Measurements from ENCODE around the gene KIFC3. TPM values are rescaled to one million over a fixed set of nuclear protein-coding genes. Genes with fewer than 3 reads are reported as not detected.

Gene KIFC3
- total and polyA plus RNA-seq, 2 of the 13 experiments (the other 11 are each of a cell fraction or from before 2014, with no cell fraction given) = 42.1 to 45.3 TPM

DNA sequence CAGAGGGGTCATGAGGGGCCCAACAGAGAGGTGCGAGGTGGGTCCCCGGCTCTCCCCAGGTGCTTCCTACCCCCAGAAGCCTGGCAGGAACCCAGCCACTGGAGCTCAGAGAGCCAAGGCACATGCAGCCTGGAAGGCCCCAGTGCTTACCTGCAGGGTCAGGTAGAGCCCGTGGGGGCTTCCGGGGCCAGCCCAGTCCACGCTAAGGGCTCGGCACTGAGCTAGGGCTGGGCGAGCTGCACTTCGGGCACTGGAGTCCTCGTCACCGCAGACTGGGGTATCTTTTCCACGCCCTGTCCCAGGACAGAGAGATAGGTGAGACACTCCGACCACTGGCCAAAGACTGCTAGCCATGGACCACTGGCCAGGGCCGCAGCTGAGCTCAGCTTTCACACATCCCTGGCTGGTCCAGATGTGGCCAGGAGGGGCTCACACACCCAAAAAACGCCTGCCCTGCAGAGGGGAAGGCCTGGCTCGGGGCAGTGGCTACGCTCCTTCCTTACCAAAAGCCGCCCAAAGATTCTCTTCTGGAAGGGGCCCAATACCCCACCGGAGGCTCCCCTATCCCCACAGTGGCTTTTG is 7.4 kb downstream of the KIFC3 start:
- H3K4me3 ChIP-seq (replicated peaks in 1 of 3; ENCODE audit: insufficient read depth in 1 of 3, low read depth in 2 of 3, low read length in 3 of 3) = no peak overlapping the region

More for the DNA sequence above, 7.4 kb downstream of the KIFC3 start:
- ChIA-PET POLR2A (interaction anchor here (1.0 to 12.4 kb wide), 5 partner anchors 8 to 68 kb away, joined by 3 to 141 read pairs (median 6); partner anchors contain the start of gene KIFC3), CTCF (ENCODE audit: low intra/inter-chr PET ratio, low total read pairs) (no interaction called here)
- ATAC-seq (no peak), FAIRE-seq (no peak), DNase-seq (ENCODE audit: low spot score) (no peak)
- intact Hi-C loops (cut with micrococcal nuclease; ENCODE audit: unreplicated experiment) = loop anchor here (5.0 kb wide), 2 partner anchors 47 to 207 kb away; partner anchors contain the start of genes USB1 and ZNF319
- no TSS peak for BruUV-seq (replicated peaks)
- peaks cover 23% of the 10 kb centered on the region for H3K79me2 ChIP-seq (ENCODE audit: insufficient read depth, low read length)
- peaks cover 62% of the 10 kb centered on the region for H3K4me1 ChIP-seq (ENCODE audit: insufficient read depth, low read length)
- no peaks in the 10 kb centered on the region for H3K9me3 ChIP-seq (ENCODE audit: low read length)
- in situ Hi-C loops (cut with HindIII; ENCODE audit: extremely low pct_ligation_motif_present, low pct_unique_long_range_greater_than_20kb) = no loop called here
- no peaks in the 10 kb centered on the region; the same call in 1 of the 2 replicates for H4K20me1 ChIP-seq (ENCODE audit: insufficient read depth, low read length)
- no peak overlapping the region for H3K27ac ChIP-seq (ENCODE audit: extremely low read length, insufficient read depth, low read length)
- no peak overlapping the region for H2AFZ ChIP-seq (ENCODE audit: low read length)
- H3K4me2 ChIP-seq (ENCODE audit: low read depth, low read length) = 0 out of 2 replicates have a peak overlapping the region, but pooled peaks have one; percentile 20
- H3K9ac ChIP-seq (ENCODE audit: insufficient read depth, low read depth, low read length) = no peak overlapping the region
- TF ChIP-seq, protein P1, sequence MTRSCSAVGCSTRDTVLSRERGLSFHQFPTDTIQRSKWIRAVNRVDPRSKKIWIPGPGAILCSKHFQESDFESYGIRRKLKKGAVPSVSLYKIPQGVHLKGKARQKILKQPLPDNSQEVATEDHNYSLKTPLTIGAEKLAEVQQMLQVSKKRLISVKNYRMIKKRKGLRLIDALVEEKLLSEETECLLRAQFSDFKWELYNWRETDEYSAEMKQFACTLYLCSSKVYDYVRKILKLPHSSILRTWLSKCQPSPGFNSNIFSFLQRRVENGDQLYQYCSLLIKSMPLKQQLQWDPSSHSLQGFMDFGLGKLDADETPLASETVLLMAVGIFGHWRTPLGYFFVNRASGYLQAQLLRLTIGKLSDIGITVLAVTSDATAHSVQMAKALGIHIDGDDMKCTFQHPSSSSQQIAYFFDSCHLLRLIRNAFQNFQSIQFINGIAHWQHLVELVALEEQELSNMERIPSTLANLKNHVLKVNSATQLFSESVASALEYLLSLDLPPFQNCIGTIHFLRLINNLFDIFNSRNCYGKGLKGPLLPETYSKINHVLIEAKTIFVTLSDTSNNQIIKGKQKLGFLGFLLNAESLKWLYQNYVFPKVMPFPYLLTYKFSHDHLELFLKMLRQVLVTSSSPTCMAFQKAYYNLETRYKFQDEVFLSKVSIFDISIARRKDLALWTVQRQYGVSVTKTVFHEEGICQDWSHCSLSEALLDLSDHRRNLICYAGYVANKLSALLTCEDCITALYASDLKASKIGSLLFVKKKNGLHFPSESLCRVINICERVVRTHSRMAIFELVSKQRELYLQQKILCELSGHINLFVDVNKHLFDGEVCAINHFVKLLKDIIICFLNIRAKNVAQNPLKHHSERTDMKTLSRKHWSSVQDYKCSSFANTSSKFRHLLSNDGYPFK (CRISPR knock-in tag; IDR thresholded peaks at IDR 0.05; ENCODE audit: borderline replicate concordance) = 0 out of 2 replicates have a peak, but pooled peaks have one; percentile 25
- TF ChIP-seq NFKB2 (CRISPR knock-in tag; IDR thresholded peaks at IDR 0.05; ENCODE audit: borderline replicate concordance) (0 out of 2 replicates have a peak, but pooled peaks have one; percentile 3), LCORL (IDR thresholded peaks at IDR 0.05) (no peak), LCORL (CRISPR knock-in tag; IDR thresholded peaks at IDR 0.05) (no peak), DNMT1 (CRISPR knock-in tag; IDR thresholded peaks at IDR 0.05) (no peak), ZNF768 (CRISPR knock-in tag; IDR thresholded peaks at IDR 0.05) (0 out of 2 replicates have a peak, but pooled peaks have one; percentile 1), AKAP8 (CRISPR knock-in tag; IDR thresholded peaks at IDR 0.05) (peak; percentile 44; the same call in 1 of the 2 replicates), NR2C2 (CRISPR knock-in tag; IDR thresholded peaks at IDR 0.05; ENCODE audit: borderline replicate concordance) (0 out of 2 replicates have a peak, but pooled peaks have one; percentile 26), NBN (conservative IDR thresholded peaks at IDR 0.05) (no peak), REL (CRISPR knock-in tag; conservative IDR thresholded peaks at IDR 0.05) (0 out of 2 replicates have a peak, but pooled peaks have one; percentile 34), ZNF292 (CRISPR knock-in tag; IDR thresholded peaks at IDR 0.05; ENCODE audit: borderline replicate concordance, low read depth) (0 out of 2 replicates have a peak, but pooled peaks have one; percentile 3), ZBTB7B (CRISPR knock-in tag; IDR thresholded peaks at IDR 0.05) (0 out of 2 replicates have a peak, but pooled peaks have one; percentile 5), EEA1 (CRISPR knock-in tag; IDR thresholded peaks at IDR 0.05; ENCODE audit: borderline replicate concordance) (0 out of 2 replicates have a peak, but pooled peaks have one; percentile 43)
- TF ChIP-seq, protein P2, sequence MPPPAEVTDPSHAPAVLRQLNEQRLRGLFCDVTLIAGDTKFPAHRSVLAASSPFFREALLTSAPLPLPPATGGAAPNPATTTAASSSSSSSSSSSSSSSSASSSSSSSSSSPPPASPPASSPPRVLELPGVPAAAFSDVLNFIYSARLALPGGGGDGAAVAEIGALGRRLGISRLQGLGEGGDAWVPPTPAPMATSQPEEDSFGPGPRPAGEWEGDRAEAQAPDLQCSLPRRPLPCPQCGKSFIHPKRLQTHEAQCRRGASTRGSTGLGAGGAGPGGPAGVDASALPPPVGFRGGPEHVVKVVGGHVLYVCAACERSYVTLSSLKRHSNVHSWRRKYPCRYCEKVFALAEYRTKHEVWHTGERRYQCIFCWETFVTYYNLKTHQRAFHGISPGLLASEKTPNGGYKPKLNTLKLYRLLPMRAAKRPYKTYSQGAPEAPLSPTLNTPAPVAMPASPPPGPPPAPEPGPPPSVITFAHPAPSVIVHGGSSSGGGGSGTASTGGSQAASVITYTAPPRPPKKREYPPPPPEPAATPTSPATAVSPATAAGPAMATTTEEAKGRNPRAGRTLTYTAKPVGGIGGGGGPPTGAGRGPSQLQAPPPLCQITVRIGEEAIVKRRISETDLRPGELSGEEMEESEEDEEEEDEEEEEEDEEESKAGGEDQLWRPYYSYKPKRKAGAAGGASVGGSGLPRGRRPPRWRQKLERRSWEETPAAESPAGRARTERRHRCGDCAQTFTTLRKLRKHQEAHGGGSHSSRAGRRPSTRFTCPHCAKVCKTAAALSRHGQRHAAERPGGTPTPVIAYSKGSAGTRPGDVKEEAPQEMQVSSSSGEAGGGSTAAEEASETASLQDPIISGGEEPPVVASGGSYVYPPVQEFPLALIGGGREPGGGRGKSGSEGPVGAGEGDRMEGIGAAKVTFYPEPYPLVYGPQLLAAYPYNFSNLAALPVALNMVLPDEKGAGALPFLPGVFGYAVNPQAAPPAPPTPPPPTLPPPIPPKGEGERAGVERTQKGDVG (CRISPR knock-in tag; IDR thresholded peaks at IDR 0.05; ENCODE audit: borderline replicate concordance) = peak; percentile 12; the same call in 1 of the 2 replicates
- TF ChIP-seq, protein P3, sequence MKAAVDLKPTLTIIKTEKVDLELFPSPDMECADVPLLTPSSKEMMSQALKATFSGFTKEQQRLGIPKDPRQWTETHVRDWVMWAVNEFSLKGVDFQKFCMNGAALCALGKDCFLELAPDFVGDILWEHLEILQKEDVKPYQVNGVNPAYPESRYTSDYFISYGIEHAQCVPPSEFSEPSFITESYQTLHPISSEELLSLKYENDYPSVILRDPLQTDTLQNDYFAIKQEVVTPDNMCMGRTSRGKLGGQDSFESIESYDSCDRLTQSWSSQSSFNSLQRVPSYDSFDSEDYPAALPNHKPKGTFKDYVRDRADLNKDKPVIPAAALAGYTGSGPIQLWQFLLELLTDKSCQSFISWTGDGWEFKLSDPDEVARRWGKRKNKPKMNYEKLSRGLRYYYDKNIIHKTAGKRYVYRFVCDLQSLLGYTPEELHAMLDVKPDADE (CRISPR knock-in tag; IDR thresholded peaks at IDR 0.05) = no peak
- 98% methylated on average over 9 of the region's 18 CpGs for WGBS (ENCODE audit: low lambda C conversion rate)
- no peaks in the 10 kb centered on the region for H3K27me3 ChIP-seq (ENCODE audit: control insufficient read depth in 1 of 2, insufficient read depth in 2 of 2, low read length in 2 of 2)
- peaks cover 25 to 34% of the 10 kb centered on the region in 2 experiments for H3K36me3 ChIP-seq (replicated peaks in 1 of 2; ENCODE audit: control insufficient read depth in 1 of 2, insufficient read depth in 2 of 2, low read length in 2 of 2)

Data from HepG2 (cell line).